ENCODE data around the gene INSR. TPM values are rescaled to one million over a fixed set of nuclear protein-coding genes. Genes with fewer than 3 reads are reported as not detected.

Gene INSR
- total RNA-seq, 1 donor from 2014 or later = 39.3 TPM

GRCh38 chr19:7115721-7116120 lies 178.5 kb downstream of the INSR start:
- intact Hi-C loops (cut with DNase I) = no loop called here
- H3K36me3 ChIP-seq = peaks cover 52 to 53% of the 10 kb centered on the region in 2 donors
- H3K4me1 ChIP-seq = no peaks in the 10 kb centered on the region
- no peaks in the 10 kb centered on the region for H3K27me3 ChIP-seq
- H3K9me3 ChIP-seq = no peaks in the 10 kb centered on the region
- H3K27ac ChIP-seq = no peak overlapping the region
- no peak for DNase-seq (ENCODE audit: low spot score in 2 of 2)
- no peak for TF ChIP-seq CTCF (IDR thresholded peaks at IDR 0.05)
- no peak overlapping the region for H3K4me3 ChIP-seq

- no peak for DNase-seq (ENCODE audit: low spot score in 2 of 2)
- no peaks in the 10 kb centered on the region for H3K27me3 ChIP-seq
- TF ChIP-seq CTCF (IDR thresholded peaks at IDR 0.05) = no peak
Observed at GRCh38 chr19:7113233-7113632, 181.0 kb downstream of the INSR start.

GRCh38 chr19:7112675-7113074 lies 181.5 kb downstream of the INSR start:
- no peak for DNase-seq (ENCODE audit: low spot score in 2 of 2)
- H3K27ac ChIP-seq = no peak overlapping the region
- no peaks in the 10 kb centered on the region for H3K27me3 ChIP-seq
- no peak overlapping the region for H3K4me3 ChIP-seq
- H3K36me3 ChIP-seq = peaks cover 25 to 26% of the 10 kb centered on the region in 2 donors
- no peaks in the 10 kb centered on the region for H3K4me1 ChIP-seq
- intact Hi-C loops (cut with DNase I) = no loop called here
- H3K9me3 ChIP-seq = no peaks in the 10 kb centered on the region
- TF ChIP-seq CTCF (IDR thresholded peaks at IDR 0.05) = no peak

More at GRCh38 chr19:7113233-7113632, 181.0 kb downstream of the INSR start:
- Histone ChIP-seq H3K4me1 (no peaks in the 10 kb centered on the region), H3K4me3 (no peak overlapping the region), H3K36me3 (peaks cover 31% of the 10 kb centered on the region in 2 donors), H3K9me3 (no peaks in the 10 kb centered on the region), H3K27ac (no peak overlapping the region)
- intact Hi-C loops (cut with DNase I) = no loop called here

- no peaks in the 10 kb centered on the region for H3K9me3 ChIP-seq
- peaks cover 0 to under 1% of the 10 kb centered on the region in 2 donors for H3K36me3 ChIP-seq
- no peaks in the 10 kb centered on the region for H3K27me3 ChIP-seq
- TF ChIP-seq CTCF (IDR thresholded peaks at IDR 0.05) = no peak
- no peak for DNase-seq (ENCODE audit: low spot score in 2 of 2)
- H3K27ac ChIP-seq = no peak overlapping the region
- intact Hi-C loops (cut with DNase I) = no loop called here
- H3K4me3 ChIP-seq = no peak overlapping the region
- H3K4me1 ChIP-seq = no peaks in the 10 kb centered on the region
Observed at GRCh38 chr19:7109678-7110289, 184.4 kb downstream of the INSR start.

GRCh38 chr19:7106711-7107657 lies 187.2 kb downstream of the INSR start:
- H3K36me3 ChIP-seq = no peaks in the 10 kb centered on the region
- no peak overlapping the region for H3K27ac ChIP-seq
- DNase-seq (ENCODE audit: low spot score in 2 of 2) = no peak
- no peaks in the 10 kb centered on the region for H3K27me3 ChIP-seq
- H3K9me3 ChIP-seq = no peaks in the 10 kb centered on the region
- no peak overlapping the region for H3K4me3 ChIP-seq
- TF ChIP-seq CTCF (IDR thresholded peaks at IDR 0.05) = no peak
- H3K4me1 ChIP-seq = no peaks in the 10 kb centered on the region
- intact Hi-C loops (cut with DNase I) = no loop called here
